Stimulated activated naive CD8-positive, alpha-beta T cell treated with anti-CD3 and anti-CD28 coated beads, Interleukin-15, Interleukin-2, amounts not matched to agents 100 ng/mL and 50 ng/mL, for 24 hours (primary cell): ENCODE measurements around the gene MRPL39.
"Not testable (repeated sequence)": the region's sequence is repeated elsewhere in the genome, so short reads cannot be mapped to it uniquely, and the experiment has no call there.

Experiments used
- H3K27ac Mint-ChIP-seq: one replicate; pipeline ENCODE4 v1.8.0; 2021; ENCODE audit warnings: mild to moderate bottlenecking, mixed read lengths
- H3K27me3 Mint-ChIP-seq: one replicate; pipeline ENCODE4 v1.8.0; 2021; ENCODE audit warnings: mixed read lengths
- H3K36me3 Mint-ChIP-seq: one replicate; pipeline ENCODE4 v1.8.0; 2021; ENCODE audit warnings: low read depth, mixed read lengths
- H3K4me1 Mint-ChIP-seq: one replicate; pipeline ENCODE4 v1.8.0; 2021; ENCODE audit warnings: low read depth, mixed read lengths
- H3K4me3 Mint-ChIP-seq: one replicate; pipeline ENCODE4 v1.8.0; 2021; ENCODE audit warnings: mild to moderate bottlenecking, mixed read lengths
- H3K9me3 Mint-ChIP-seq: one replicate; pipeline ENCODE4 v1.8.0; 2021; ENCODE audit warnings: mixed read lengths

The MRPL39 gene

DNA sequence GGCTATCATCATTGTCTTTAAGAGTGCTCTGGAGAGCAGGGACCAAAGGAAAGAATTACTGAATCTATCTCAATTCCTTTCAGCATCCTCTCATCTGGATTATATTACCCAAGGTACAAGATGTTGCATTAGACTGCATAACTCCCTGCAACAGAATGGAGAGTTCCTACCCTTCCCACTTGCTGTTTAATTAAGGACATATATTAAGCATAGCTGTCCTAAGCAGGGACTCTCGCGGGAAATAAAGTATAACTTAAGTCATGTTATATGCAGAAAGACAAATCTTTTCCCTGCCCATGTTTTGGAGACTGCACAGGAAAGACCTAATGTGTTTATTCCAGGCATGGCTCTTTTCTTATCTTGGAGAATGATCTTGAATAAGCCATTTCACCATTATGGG, 25.0 kb upstream of the MRPL39 start:
- Mint-ChIP-seq H3K27me3 (peaks cover 16% of the 10 kb centered on the region), H3K4me3 (no peak overlapping the region), H3K36me3 (no peaks in the 10 kb centered on the region), H3K4me1 (peaks cover 9% of the 10 kb centered on the region), H3K9me3 (no peaks in the 10 kb centered on the region), H3K27ac (no peak overlapping the region)

DNA sequence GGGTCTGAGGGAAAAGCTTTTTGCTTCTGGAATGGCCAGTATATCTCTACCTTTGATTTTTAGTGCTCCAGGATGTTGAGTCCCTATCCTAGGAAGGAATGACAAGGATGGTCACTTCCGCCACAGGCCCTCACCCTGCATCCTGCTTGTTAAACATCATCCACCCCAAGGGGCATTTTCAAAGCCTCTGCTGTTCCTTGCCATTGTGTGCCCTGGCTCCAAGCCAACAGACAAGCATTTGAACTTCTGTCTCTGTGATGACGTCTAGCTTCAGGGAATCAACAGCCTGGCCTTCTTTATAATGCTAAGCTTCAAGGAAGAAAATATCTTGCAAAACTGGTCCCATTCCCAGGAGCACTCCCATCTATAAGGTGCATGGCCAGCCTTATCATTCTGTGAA, 19.5 kb upstream of the MRPL39 start:
- H3K36me3 Mint-ChIP-seq: no peaks in the 10 kb centered on the region
- no peak overlapping the region for H3K4me3 Mint-ChIP-seq
- H3K27ac Mint-ChIP-seq: no peak overlapping the region
- no peaks in the 10 kb centered on the region for H3K9me3 Mint-ChIP-seq
- no peaks in the 10 kb centered on the region for H3K27me3 Mint-ChIP-seq
- H3K4me1 Mint-ChIP-seq: no peaks in the 10 kb centered on the region

DNA sequence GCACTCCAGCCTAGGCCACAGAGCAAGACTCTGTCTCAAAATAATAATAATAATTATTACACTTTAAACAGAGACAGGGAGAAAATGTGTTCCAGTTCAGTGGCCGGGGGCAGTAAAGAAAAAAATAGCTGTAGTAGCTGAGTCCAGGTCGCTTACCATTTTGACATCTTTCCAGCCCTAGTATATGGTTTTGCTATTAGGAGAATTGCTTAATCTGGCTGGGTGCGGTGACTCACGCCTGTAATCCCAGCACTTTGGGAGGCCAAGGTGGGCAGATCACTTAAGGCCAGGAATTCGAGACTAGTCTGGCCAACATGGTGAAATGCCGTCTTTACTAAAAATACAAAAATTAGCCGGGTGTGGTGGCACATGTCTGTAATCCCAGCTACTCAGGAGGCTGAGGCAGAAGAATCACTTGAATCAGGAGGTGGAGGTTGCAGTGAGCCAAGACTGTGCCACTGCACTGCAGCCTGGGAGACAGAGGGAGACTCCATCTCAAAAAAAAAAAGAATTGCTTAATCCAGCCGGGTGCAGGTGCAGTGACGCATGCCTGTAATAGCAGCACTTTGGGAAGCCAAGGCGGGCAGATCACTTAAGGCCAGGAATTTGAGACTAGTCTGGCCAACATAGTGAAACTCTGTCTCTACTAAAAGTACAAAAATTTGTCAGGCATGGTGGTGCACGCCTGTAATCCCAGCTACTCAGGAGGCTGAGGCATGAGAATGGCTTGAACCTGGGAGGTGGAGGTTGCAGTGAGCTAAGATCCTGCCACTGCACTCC, 18.7 kb upstream of the MRPL39 start:
- not testable (repeated sequence) for H3K27me3 Mint-ChIP-seq

DNA sequence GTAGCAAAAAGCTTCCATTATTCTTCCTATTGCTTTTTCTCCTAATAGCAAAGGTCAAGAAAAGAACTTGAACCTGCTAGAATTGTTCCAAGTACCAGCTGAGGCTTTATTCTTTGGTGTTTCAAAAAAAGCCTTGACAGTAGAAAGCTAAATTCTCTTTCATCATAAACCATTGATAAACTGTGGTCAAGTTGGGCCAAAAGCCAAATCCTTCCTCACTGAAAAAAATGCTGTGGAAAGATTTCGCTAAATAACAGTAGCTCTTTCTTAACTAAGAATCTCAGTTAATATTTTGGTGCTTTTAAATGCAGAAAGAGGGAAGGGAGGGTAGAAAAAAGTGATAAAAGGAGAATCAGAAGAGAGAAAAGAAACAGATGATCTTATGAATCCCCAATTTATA, 17.8 kb upstream of the MRPL39 start:
- Mint-ChIP-seq H3K9me3 (no peaks in the 10 kb centered on the region), H3K4me3 (no peak overlapping the region), H3K27ac (no peak overlapping the region), H3K4me1 (no peaks in the 10 kb centered on the region), H3K36me3 (no peaks in the 10 kb centered on the region), H3K27me3 (no peaks in the 10 kb centered on the region)

More for the DNA sequence above, 18.7 kb upstream of the MRPL39 start:
- H3K36me3 Mint-ChIP-seq, H3K4me1 Mint-ChIP-seq, H3K9me3 Mint-ChIP-seq, H3K27ac Mint-ChIP-seq, H3K4me3 Mint-ChIP-seq: not testable (repeated sequence)

DNA sequence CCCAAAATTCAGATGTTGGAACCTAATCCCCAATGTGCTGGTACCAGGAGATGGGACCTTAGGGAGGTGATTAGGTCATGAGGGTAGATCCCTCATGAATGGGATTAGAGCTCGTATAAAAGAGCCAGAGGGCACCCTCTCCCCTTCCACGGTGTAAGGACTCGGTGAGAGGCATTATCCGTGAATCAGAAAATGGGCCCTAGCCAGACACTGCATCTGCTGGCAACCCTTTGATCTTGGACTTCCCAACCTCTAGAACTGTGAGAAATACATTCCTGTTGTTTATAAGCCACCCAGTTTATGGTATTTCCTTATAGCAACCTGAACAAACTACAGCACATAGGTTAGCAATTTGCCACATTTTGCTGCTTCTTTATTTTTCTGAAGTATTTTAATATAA, 17.2 kb upstream of the MRPL39 start:
- Mint-ChIP-seq H3K4me1 (no peaks in the 10 kb centered on the region), H3K27ac (no peak overlapping the region)

DNA sequence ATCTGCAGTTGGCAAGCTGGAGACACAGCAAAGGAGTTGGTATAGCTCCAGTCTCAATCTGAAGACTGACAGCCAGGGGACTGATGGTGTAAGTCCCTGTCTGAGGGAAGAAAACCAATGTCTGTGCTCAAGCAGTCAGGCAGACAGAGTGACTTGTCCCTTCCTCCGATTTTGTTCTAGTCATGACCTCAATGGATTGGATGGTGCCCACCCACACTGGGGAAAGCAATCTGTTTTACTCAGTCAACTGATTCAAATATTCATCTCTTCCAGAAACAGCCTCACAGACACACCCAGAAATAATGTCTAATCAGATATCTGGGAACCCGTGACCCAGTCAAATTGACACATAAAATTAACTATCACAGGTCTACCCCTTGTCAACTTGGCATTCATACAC, 11.9 kb upstream of the MRPL39 start:
- H3K9me3 Mint-ChIP-seq: no peaks in the 10 kb centered on the region
- no peaks in the 10 kb centered on the region for H3K36me3 Mint-ChIP-seq
- H3K27me3 Mint-ChIP-seq: no peaks in the 10 kb centered on the region
- no peak overlapping the region for H3K27ac Mint-ChIP-seq
- H3K4me3 Mint-ChIP-seq: no peak overlapping the region
- no peaks in the 10 kb centered on the region for H3K4me1 Mint-ChIP-seq

More for the DNA sequence above, 17.2 kb upstream of the MRPL39 start:
- Mint-ChIP-seq H3K4me3 (no peak overlapping the region), H3K27me3 (no peaks in the 10 kb centered on the region), H3K9me3 (no peaks in the 10 kb centered on the region), H3K36me3 (no peaks in the 10 kb centered on the region)

DNA sequence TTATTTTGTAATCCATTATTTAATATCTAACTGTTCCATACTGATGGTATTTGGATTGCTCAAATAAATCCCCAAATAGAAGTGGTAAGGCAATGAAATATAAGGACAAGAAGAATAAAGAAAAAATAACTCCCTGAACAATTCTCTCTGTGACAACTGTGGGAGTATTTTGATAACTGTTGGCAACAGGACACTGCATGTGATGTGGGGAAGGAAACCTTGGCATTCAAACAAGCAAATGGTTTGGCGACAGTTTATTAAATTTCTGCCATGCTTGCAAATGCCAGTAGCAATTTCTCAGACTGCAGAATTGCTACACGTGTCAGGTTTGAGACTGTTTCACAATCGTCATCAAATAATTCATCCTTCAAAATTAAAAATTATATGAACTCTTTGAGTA, 8.6 kb upstream of the MRPL39 start:
- H3K4me1 Mint-ChIP-seq: no peaks in the 10 kb centered on the region

DNA sequence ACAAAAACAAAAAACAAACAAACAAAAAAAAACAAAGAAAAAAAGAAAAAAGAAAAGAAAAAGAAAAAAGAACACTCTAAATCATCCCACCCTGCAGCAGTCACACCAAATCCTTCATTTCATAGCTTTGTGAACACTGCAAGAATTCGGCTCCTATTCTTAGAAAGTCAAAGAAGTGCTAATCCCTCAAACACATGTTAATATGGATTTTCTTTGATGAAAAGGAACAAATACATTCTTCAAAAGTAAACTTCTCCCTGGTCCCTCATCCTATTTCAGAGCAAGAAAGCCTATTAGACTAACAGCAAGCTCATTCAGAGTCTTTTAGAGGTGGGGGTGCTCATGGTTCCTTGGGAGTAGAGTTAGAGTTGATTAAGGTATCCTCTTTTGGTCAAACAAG, 7.2 kb upstream of the MRPL39 start:
- no peaks in the 10 kb centered on the region for H3K9me3 Mint-ChIP-seq
- H3K27ac Mint-ChIP-seq: no peak overlapping the region
- H3K36me3 Mint-ChIP-seq: no peaks in the 10 kb centered on the region
- H3K4me3 Mint-ChIP-seq: no peak overlapping the region
- no peaks in the 10 kb centered on the region for H3K4me1 Mint-ChIP-seq
- H3K27me3 Mint-ChIP-seq: no peaks in the 10 kb centered on the region

More for the DNA sequence above, 8.6 kb upstream of the MRPL39 start:
- H3K27me3 Mint-ChIP-seq: no peaks in the 10 kb centered on the region
- H3K27ac Mint-ChIP-seq: no peak overlapping the region
- H3K36me3 Mint-ChIP-seq: no peaks in the 10 kb centered on the region
- H3K9me3 Mint-ChIP-seq: no peaks in the 10 kb centered on the region
- no peak overlapping the region for H3K4me3 Mint-ChIP-seq

DNA sequence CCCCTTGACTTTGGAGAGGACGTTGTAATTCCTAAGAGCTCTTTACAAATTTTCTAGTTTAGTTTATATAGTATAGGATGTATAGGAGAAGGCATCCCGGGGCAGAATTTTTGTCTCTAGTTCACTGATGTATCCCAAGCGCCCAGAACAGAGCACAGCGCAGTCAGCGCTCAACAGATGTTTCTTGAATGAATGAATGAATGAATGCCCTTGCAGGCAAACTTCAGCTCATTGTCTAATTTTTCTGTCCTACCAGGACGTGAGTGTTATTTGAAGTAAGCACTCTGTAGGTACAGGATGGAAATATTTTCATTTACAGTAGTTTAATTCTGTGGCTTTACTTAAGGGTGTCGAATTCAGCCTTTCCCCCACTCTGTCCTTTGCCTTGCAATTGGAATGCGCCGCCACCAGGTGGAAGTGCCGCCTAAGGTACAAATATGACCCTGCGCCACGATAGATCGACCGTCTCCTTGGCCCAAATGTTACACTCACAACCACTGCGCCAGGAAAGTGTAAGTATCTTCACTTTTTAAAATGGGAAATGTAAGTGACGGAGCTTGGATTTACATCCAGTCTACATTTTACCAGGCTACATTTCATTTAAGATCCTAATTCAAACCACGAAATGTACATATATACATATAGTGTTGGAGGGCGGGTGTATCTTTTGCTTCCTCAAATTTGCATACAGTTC, 910 bp upstream of the MRPL39 start:
- Mint-ChIP-seq H3K4me3 (peak overlapping the region; percentile 99), H3K27ac (peak overlapping the region; percentile 53), H3K9me3 (no peaks in the 10 kb centered on the region), H3K36me3 (peaks cover 18% of the 10 kb centered on the region), H3K4me1 (peaks cover 44% of the 10 kb centered on the region), H3K27me3 (no peaks in the 10 kb centered on the region)

DNA sequence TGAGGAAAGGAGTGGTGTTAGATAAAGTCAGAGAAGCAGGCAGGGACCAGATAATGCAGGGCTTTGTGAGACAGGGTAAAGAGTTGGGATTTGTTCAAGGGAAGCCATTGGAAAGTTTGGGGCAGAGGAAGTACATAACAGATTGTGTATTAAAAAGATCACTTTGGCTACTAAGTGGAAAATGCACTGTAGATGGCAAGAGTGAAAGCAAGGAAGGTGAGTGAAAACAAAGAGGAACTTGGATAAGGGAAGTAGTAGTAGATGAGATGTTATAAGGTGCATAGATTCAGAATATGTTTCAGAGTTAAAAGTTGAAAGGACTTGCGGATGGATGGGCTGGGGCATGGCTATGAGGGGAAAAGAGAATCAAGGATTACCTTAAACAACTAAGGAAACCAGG, 17.4 kb downstream of the MRPL39 start:
- no peaks in the 10 kb centered on the region for H3K9me3 Mint-ChIP-seq
- H3K4me3 Mint-ChIP-seq: no peak overlapping the region
- peaks cover 90% of the 10 kb centered on the region for H3K36me3 Mint-ChIP-seq
- peak overlapping the region; percentile 8 for H3K27ac Mint-ChIP-seq
- peaks cover 16% of the 10 kb centered on the region for H3K4me1 Mint-ChIP-seq
- H3K27me3 Mint-ChIP-seq: no peaks in the 10 kb centered on the region

DNA sequence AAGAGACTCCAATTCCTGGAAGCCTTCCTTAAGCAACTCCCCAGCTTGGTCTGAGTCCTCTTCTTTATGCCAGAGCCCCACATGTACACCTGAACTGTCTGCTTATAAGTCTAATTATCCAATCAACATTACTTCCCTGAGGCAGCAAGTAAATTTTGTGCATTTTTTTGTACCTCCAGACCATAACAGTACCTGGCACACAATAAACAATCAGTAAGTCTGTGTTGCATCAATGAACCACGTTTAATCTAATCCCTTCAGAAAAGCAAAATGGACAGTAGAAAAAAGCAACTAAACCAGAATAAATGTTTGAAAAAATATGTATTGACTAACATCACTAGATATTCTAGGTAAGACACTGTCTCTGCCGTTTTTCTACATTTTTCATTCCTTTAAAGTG, 20.5 kb downstream of the MRPL39 start:
- no peaks in the 10 kb centered on the region for H3K27me3 Mint-ChIP-seq
- H3K9me3 Mint-ChIP-seq: no peaks in the 10 kb centered on the region
- no peak overlapping the region for H3K27ac Mint-ChIP-seq
- peaks cover 39% of the 10 kb centered on the region for H3K4me1 Mint-ChIP-seq
- H3K36me3 Mint-ChIP-seq: peaks cover 86% of the 10 kb centered on the region
- no peak overlapping the region for H3K4me3 Mint-ChIP-seq

DNA sequence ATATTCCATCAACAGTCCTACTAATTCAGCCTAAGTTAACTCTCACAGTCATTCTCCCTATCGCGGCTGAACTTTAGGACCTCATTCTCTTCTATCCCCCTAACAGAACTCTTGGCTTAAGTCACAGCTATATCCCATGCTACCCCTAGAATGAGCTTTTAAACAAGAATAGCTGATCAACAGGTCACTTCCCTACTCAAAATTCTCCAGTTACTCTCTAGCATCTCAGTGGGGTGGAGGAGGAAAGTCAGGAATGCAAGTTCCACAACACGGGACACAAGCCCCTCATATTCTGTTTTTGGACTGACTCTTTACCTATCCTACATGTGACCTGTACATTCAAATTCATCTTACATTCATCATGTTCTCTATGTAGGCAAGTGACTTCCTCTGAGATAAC, 21.0 kb downstream of the MRPL39 start:
- no peaks in the 10 kb centered on the region for H3K9me3 Mint-ChIP-seq
- H3K36me3 Mint-ChIP-seq: peaks cover 81% of the 10 kb centered on the region
- H3K4me3 Mint-ChIP-seq: no peak overlapping the region
- H3K4me1 Mint-ChIP-seq: peaks cover 39% of the 10 kb centered on the region
- no peaks in the 10 kb centered on the region for H3K27me3 Mint-ChIP-seq
- H3K27ac Mint-ChIP-seq: no peak overlapping the region

DNA sequence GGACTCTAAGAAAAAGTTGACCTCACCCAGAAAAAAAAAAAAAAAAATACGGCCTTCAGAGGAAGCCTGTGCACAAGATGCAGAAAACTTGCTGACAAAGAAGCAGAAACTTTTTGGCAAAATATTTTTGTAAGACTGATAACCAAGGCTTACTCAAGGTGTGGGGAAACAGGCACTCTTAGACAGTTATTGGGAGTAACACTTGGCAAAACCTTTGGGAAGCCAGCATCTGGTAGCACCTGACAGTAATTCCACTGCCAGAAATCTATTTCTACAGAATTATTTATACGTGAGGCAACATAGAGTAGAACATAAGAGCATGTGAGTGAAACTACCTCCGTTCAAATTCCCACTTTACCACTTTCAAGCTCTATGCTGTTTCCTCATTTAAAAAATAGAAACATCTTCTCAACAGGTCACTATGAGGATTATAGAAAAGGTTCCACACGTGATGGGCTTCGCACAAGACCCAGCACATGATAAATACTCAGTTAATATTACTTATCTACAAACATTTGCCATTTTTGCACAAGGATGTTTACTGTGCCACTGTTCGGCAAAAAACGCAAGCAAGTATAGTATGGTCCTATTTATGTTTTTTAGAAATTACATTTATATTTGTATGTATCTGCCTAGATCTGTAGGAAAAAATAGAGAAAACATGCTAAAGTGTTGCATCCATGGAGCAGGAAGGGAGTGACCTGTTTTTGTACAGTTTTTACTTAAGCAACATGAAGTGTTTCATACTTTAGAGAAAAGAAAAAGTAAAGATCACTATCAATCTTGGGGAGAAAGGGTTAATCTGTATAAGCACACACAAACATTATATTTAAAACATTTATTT, 22.2 kb downstream of the MRPL39 start:
- Mint-ChIP-seq H3K4me1 (peaks cover 36% of the 10 kb centered on the region), H3K27me3 (no peaks in the 10 kb centered on the region), H3K27ac (no peak overlapping the region), H3K36me3 (peaks cover 78% of the 10 kb centered on the region), H3K4me3 (no peak overlapping the region), H3K9me3 (no peaks in the 10 kb centered on the region)

DNA sequence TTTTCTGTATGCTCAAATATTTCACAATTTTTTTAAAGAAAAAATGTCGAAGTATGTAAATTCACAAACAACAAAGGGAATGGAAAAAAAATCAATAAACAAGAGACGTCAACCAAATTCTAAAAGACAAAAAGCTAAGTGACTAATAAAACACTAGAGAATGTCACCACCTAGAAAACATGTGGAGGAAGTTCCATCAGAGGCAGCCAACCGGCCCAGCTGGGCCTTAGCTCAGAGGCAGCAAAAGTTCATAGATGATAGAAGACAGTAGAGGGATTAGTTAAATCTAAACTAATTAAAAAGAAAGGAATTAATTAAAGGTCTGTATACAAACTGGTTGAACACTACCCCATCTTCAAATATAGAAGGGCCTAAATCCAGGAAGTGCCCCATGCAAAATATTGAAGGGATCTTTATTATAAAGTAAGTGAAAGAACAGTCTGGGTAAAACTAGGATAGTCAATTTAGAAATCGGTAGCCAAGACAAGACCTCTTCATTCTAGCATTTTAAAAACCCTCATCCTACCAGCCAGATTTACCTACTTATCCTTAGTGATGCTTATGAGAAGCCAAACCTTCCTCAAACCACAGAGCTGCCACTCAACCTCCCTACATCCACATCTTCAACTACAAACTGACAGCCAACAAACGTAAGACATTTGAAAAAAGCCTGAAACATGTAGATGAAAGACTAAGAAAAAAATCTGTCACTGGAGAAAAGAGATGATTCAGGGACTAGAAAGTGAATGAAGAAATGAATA, 23.7 kb downstream of the MRPL39 start:
- peak overlapping the region; percentile 14 for H3K4me3 Mint-ChIP-seq
- peak overlapping the region; percentile 74 for H3K27ac Mint-ChIP-seq
- H3K36me3 Mint-ChIP-seq: peaks cover 69% of the 10 kb centered on the region
- no peaks in the 10 kb centered on the region for H3K27me3 Mint-ChIP-seq
- peaks cover 37% of the 10 kb centered on the region for H3K4me1 Mint-ChIP-seq
- no peaks in the 10 kb centered on the region for H3K9me3 Mint-ChIP-seq
